ENCODE data around the gene PPP4C.

DNA sequence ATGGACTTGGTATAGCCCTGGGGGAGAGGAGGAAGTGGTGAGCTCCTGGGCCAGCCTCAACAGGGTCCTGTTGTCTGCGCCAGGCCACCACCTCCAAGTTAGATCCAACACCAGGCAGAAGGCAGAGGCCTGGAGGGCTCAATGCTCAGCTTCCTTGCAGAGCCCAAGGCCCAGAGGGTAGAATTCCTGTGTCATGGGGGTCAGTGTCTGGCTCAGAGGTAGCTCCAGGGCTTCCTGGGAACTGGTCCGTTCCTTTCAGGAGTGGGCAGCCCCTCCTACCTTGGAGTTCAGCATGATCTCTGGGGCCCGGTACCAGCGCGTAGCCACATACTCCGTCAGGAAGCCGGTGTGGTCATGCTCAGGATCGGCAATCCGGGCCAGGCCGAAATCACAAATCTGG lies 42.0 kb downstream of the PPP4C start:
- TF ChIP-seq, protein P1, sequence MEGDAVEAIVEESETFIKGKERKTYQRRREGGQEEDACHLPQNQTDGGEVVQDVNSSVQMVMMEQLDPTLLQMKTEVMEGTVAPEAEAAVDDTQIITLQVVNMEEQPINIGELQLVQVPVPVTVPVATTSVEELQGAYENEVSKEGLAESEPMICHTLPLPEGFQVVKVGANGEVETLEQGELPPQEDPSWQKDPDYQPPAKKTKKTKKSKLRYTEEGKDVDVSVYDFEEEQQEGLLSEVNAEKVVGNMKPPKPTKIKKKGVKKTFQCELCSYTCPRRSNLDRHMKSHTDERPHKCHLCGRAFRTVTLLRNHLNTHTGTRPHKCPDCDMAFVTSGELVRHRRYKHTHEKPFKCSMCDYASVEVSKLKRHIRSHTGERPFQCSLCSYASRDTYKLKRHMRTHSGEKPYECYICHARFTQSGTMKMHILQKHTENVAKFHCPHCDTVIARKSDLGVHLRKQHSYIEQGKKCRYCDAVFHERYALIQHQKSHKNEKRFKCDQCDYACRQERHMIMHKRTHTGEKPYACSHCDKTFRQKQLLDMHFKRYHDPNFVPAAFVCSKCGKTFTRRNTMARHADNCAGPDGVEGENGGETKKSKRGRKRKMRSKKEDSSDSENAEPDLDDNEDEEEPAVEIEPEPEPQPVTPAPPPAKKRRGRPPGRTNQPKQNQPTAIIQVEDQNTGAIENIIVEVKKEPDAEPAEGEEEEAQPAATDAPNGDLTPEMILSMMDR (IDR thresholded peaks at IDR 0.05), result no peak
- TF ChIP-seq POLR2A (IDR thresholded peaks at IDR 0.05), result no peak
